NB4 (cell line): ENCODE measurements around the gene BORCS6.

ENCODE experiments used
- DNase-seq: peaks from one replicate; pipeline ENCODE4 v3.0.0; 2010; ENCODE audit warnings: low read depth
- H3K4me3 ChIP-seq: one replicate; pipeline ENCODE4 v1.5.1; 2011; ENCODE audit warnings: mild to moderate bottlenecking, low read depth, low read length, moderate library complexity
- MYC ChIP-seq: IDR thresholded peaks from 2 replicates; pipeline ENCODE4 v1.6.1; 2011; ENCODE audit warnings: low read depth, low read length
- POLR2A ChIP-seq: IDR thresholded peaks from 2 replicates; pipeline ENCODE4 v1.6.1; 2011; ENCODE audit warnings: mild to moderate bottlenecking; ENCODE audit not compliant: insufficient read length; ENCODE audit errors: extremely low read depth
- TF ChIP-seq, protein P1 (sequence below): IDR thresholded peaks from 2 replicates; pipeline ENCODE4 v1.6.1; 2011; ENCODE audit warnings: low read depth, low read length
- TF ChIP-seq, protein P2 (sequence below): IDR thresholded peaks from one replicate; pipeline ENCODE4 v1.5.1; 2012; ENCODE audit warnings: low read depth, low read length

Gene BORCS6

DNA sequence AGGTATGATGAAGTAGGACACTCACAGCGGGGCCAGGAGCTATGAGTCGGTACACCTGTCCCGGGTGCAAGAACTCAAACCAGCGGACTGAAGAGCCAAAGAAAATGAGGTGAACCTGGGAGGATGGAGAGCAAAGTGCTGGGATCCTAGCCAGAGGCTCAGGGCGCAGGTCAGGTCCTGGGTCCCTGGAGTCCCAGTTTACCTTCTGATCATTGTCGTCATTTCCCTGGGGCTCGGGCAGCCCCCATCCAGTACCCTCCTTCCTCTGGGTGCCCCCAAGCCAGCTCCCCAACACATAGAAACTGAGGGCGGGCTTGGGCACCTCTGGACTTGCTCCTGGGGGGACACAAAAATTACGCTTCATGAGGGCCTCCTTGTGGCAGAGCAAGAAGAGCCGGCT lies 41.7 kb upstream of the BORCS6 start:
- H3K4me3 ChIP-seq = no peak overlapping the region
- DNase-seq = no peak
- TF ChIP-seq POLR2A (no peak), MYC (no peak)
- TF ChIP-seq, protein P1, sequence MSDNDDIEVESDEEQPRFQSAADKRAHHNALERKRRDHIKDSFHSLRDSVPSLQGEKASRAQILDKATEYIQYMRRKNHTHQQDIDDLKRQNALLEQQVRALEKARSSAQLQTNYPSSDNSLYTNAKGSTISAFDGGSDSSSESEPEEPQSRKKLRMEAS = no peak
- TF ChIP-seq, protein P2, sequence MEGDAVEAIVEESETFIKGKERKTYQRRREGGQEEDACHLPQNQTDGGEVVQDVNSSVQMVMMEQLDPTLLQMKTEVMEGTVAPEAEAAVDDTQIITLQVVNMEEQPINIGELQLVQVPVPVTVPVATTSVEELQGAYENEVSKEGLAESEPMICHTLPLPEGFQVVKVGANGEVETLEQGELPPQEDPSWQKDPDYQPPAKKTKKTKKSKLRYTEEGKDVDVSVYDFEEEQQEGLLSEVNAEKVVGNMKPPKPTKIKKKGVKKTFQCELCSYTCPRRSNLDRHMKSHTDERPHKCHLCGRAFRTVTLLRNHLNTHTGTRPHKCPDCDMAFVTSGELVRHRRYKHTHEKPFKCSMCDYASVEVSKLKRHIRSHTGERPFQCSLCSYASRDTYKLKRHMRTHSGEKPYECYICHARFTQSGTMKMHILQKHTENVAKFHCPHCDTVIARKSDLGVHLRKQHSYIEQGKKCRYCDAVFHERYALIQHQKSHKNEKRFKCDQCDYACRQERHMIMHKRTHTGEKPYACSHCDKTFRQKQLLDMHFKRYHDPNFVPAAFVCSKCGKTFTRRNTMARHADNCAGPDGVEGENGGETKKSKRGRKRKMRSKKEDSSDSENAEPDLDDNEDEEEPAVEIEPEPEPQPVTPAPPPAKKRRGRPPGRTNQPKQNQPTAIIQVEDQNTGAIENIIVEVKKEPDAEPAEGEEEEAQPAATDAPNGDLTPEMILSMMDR = no peak

DNA sequence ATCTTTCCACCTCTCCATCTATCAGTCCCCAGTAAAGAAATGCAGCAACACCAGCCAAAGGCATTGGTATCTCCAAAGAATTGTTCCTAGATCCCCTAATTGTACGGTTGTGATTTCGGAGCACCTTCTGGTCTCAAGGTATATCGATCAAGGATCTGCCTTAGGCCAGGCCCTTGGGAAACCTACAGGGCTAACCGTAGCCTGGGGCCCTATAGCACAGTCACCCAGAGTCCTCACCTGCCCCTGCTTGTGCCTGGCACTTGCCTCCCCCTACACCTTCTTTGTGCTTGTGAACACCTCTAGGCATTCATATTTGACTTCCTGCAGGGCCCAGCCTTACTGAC lies 37.2 kb upstream of the BORCS6 start:
- no peak for DNase-seq
- no peak overlapping the region for H3K4me3 ChIP-seq

DNA sequence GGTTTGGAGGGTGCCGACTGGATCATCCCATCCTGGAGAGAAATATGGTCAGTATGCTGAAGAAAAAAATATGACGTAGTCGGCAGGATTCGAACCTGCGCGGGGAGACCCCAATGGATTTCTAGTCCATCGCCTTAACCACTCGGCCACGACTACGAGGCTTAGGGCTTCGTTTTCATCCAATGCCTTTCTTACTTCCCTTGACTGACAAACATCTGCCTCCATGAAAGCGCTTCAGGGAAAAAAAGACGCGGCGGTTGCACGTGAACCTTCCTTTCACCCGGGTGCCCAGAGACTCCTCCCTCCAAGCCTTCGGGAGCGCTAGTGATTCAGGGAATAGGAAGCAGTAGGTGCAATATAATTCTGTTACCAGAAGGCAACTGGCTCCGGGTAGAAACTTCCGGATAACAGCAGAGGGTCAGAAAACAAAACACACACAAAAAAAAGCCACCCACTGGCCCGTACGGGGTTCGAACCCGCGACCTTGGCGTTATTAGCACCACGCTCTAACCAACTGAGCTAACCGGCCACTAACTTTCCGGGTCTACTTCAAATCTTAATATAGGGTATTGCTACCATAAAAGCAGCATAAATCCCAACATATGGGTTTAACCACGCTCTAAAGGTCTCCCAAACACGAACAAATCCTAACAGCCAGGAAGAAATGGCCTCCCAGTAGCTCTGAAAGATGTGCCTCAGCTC lies 36.7 kb upstream of the BORCS6 start:
- DNase-seq = peak; percentile 49

More for the DNA sequence above, 37.2 kb upstream of the BORCS6 start:
- TF ChIP-seq MYC = no peak
- TF ChIP-seq, protein P1 = no peak
- TF ChIP-seq POLR2A = no peak
- TF ChIP-seq, protein P2 = no peak

DNA sequence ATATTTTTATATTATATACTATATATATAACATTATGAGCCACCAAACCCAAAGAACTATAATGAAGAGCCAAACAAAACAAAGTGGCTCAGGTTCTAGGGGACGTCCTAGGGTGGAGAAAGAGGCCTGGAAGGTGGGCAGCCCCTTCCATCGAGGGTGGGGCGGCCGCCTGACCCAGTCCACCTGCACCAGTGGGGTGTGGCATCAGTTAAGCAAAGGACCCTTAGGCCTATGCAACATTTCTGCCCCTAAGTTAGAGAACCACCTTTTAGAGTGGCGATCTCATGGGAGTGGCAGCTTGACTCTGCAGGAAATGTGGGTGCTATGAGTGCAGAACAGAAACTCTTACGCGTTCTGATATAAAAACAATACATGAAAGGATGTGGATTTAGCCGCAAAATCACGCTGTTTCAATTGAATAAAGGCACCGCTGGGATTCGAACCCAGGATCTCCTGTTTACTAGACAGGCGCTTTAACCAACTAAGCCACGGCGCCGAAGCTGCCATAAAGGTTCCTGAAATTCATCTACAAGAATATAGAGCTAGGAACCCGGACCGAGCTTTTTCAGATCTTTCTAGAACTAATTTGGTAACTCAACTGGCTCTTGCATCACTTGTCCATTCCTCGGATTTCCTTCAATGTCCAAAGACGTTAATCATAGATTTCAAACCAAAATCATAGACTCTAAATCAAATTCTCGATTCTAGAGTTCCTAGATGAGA lies 36.0 kb upstream of the BORCS6 start:
- TF ChIP-seq, protein P1 = no peak
- TF ChIP-seq POLR2A (no peak), MYC (no peak)
- TF ChIP-seq, protein P2 = no peak
- peak; percentile 59 for DNase-seq
- H3K4me3 ChIP-seq = no peak overlapping the region

More for the DNA sequence above, 36.7 kb upstream of the BORCS6 start:
- TF ChIP-seq MYC = no peak
- TF ChIP-seq POLR2A = no peak
- TF ChIP-seq, protein P1 = no peak
- TF ChIP-seq, protein P2 = no peak
- no peak overlapping the region for H3K4me3 ChIP-seq

DNA sequence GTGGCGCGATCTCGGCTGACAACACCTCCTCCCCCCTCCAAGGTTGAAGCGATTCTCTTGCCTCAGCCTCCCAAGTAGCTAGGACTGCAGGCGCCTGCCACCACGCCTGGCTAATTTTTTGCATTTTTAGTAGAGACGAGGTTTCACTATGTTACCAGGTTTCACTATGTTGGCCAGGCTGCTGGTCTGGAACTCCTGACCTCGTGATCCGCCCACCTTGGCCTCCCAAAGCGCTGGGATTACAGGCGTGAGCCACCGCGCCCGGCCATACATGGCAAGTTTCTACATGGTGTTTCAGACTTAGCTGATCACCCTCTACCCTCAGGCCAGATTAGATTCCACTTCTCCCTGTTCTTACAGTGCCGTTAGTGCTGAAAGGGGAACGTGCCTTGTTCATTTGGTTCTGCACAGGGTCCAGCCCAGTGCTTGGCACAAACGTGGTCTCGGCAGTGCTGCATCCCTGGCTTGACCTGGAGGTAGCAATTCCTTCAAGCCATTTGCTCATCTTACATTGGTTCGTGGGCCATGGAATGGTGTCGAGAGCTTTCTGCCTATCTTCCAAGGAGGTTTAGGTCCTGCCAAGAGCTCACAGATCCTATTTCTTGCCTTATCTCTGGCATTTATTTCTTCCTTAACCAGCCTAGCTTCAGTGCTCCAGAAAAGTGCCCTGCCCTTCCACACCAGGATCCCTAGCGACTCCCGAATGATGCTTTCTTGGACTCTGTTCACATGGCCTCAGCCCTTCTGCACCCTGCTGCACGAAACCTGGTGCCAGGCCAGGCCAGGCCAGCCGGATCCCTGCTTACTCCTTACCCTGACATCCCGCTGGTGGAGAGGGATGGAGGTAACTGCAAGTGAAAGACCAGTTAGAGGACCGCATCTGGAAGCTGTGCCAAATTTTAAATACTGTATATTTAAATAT lies 35.2 kb upstream of the BORCS6 start:
- TF ChIP-seq, protein P1 = no peak
- TF ChIP-seq MYC (no peak), POLR2A (no peak)
- TF ChIP-seq, protein P2 = no peak
- no peak for DNase-seq
- no peak overlapping the region for H3K4me3 ChIP-seq
